Eye (tissue), 1 donor: Measurements from ENCODE around the gene TNFSF12.
"Not testable (repeated sequence)": the region's sequence is repeated elsewhere in the genome, so short reads cannot be mapped to it uniquely, and the experiment has no call there.

Source experiments
- DNase-seq: peaks from one replicate; pipeline ENCODE4 v3.0.0-alpha.2; 2015

Gene TNFSF12

DNA sequence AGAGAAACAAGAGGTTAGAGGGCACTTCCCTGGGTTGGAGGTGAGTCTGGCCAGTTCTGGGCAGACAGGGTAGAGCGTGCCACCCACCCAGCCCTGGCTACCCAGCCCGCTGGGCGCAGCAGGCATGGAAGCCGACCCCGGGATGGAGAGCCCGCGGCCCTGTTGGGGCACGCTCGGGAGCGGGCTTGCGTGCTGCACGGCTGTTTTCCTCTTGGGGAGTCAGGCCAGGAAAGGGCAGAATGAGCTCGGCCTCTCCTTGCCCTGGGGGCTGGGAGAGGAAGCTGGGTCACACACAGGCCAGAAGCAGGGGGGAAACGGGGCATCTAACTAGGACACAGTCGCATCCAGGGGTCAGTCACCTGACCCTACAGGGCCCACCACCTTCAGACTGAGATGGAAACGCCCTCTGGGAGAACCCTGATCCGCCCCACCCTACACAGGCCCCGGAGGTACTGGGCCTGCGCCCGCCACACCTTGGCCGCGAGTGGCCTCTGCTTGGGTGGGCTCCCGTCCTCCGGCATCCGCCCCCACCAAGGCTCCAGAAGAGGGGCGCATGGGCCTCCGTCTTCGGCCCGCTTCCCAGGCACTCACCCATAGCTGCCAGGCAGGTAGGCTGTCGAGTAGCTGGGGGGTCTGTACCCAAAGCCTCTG is 39.8 kb downstream of the TNFSF12 start:
- DNase-seq: no peak

DNA sequence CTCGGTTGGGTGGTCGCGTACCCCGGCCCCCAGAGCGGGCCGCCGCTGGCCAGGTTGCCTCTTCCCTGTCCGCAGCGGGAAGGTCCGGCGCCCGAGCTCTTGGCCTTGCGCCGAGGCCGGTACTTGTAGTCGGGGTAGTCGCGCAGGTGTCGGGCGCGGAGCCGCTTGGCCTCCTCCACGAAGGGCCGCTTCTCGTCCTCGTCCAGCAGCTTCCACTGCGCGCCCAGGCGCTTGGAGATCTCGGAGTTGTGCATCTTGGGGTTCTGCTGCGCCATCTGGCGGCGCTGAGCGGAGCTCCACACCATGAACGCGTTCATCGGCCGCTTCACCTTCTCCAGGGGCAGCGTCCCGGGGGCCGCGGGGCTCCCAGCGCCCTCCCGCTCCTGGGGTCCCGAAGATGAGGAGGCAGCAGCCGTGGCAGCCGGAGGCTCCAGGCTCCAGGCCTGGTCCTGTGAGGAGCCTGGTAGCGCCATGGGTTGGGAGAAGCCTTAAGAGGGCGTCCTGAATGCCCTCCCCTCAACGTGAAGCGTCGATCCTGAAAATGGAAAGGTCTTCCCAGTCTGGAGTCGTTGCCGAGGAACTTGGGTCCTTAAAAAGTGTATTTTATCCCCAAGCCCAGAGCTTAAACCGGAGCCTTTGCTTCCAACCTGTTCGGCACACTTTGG is 40.5 kb downstream of the TNFSF12 start:
- peak; percentile 95 for DNase-seq

DNA sequence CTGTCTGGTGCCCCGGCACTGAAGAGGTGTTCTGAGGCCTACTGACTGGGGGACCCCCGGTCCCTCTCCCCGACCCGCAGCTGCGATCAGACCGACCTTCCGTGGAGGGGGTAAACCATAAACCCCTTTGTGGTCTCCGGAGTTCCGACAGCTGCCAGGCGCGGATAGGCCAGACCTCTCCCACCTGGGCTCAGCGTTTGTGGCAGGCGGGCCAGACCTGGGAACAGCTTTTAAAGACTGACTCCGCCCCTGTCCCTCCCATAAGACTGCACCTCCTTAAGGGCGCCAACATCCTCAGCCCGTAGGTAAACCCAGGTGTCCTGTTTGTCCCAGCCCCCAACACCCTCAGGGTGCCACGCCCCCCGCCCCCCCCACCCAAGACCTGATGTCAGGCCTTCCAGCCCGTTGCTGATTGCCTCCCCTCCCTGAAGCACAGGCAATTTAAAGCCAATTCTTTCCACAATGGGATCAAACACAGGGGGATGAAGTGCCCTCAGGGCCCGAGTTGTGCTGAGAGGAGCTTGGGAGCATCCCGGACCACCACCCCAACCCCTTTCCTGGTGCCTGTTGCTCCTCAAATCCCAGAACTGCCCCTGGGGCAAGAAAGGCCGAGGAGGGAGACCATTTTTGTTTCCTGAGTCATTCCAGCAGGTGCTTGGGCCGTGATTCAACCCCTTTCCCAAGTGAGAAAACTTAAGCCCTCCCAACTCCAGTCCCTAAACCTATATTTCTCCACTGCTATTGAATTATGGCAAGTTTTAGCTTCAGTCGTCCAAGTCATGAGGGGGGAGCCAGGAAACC is 41.2 kb downstream of the TNFSF12 start, which contains the start of gene SOX15:
SOX15 (minus strand) TSS at position 204 of the 801 bp plus-strand sequence. CDS start 418 bp downstream, outside the sequence.
- peak; percentile 35 for DNase-seq

DNA sequence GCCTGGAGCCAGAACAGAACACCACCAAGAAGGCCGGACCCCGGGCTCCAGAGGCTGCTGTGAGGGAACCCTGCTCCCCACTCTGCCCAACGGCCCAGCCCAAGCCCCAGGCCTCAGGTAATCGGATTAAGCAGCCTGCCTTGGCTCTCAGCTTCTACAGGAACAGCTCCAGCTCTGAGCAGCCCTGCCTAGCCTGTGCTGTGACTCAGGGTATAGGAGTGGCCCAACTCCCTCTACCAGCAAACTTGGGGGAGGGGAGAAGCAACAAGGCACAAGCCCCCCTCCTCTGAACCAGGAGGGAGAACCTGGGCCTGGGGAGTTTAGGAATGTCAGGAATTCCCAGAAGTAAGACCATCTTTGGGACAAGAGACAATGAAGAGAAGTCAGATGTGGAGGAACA is 41.9 kb downstream of the TNFSF12 start:
- DNase-seq: peak; percentile 41

DNA sequence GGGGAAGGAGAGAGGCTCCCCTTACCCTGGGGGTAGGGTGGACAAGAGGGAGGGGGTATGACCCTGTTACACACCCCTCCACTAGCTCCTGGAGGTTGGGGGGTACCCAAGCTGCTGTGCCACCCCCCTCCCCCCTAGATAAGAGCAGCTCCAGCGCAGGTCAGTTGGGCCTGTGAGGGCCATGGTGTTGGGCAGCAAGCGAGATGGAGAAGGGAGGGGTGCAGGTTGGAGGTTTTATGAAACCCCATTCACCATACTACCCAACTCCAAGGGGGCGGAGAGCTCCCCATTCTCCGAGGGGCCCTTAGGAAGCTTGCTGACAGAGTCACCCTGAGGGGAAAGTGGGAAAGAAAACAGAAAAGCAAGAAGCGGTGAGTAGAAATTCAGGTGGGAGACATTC is 42.7 kb downstream of the TNFSF12 start:
- no peak for DNase-seq

DNA sequence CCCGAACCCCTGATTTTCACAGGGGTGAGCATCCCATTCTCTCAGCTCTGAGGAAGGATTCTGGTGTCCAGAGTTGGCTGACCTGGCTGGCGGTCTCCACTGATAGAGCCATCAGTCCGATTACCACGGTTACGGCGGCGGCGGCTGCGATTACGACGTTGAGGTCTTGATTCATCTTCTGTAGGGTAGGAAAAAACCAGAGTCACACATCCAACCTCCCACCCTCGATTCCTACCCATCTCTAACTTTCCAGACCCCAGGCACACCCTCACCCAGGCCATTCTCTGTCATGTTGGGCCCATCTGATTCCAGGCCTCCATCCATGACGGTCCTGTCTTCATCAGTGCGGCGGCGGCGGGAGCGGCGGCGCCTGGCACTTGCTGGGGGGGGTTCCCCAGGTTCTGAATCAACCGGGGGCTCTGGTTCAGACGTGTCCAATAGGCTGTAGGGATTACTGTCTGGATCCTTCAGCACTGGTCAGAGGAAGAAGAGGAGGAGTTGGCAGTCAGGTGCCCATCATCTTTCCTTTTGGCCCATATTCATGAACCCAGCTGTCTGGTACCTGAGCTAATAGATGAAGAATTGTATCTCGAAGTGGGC is 43.7 kb downstream of the TNFSF12 start:
- DNase-seq: no peak

DNA sequence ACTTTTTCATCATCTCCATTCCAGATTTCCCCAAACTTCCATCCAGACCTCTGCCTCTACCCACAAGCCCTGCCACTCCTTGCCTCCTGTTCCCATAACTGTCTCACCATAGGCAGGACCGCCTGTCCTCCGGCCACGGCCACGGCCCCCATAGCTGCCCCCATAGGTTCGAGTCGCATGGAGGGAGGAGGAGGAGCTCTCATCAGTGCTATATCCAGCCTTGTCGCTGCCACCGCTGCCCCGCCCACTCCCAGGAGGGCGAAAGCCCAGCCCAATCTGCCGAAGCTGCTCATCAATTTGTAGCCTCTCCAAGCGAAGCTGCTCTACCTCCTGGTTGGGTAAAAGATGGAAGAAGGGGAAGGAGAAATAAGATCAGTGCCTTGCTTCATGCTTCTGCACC is 44.4 kb downstream of the TNFSF12 start:
- no peak for DNase-seq

DNA sequence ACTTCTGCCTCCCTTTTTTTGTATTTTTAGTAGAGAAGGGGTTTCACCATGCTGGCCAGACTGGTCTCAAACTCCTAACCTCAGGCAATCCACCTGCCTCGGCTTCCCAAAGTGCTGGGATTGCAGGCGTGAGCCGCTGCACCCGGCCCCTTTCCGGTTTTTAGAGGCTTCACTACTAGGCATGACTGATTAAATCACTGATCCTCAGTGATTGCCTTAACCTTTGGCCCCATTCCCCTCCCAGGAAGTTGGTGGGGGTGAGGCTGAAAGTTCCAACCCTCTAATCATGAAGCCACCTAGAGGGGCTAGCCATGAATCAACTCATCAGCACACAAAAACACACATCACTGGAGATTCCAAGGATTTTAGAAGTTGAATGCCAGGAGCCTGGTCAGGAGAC is 48.7 kb downstream of the TNFSF12 start:
- not testable (repeated sequence) for DNase-seq

DNA sequence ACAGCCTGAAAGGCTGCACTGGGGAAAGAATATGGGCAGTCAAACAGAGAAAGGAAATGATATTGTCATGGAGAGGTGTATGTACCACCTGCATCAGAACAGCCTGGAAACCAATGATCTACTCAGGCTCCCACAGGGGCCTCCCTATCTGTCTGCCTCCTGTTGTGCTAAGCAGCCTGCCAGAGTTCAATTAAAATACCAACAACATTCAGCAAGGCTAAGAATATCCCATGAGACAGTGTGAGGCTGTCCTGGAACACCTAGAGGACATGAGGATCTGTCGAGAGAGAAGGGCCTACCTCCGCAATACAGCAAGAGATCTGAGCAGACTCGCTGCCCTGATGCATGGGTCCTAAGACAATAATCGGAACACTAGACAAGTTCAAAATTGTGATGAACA is 57.4 kb downstream of the TNFSF12 start:
- DNase-seq: no peak
